ENCODE data around the gene CHODL. TPM values are rescaled to one million over a fixed set of nuclear protein-coding genes. Genes with fewer than 3 reads are reported as not detected.
A peak's percentile ranks its signal among the peaks of the same experiment; 100 is the strongest.

Gene CHODL, protein sequence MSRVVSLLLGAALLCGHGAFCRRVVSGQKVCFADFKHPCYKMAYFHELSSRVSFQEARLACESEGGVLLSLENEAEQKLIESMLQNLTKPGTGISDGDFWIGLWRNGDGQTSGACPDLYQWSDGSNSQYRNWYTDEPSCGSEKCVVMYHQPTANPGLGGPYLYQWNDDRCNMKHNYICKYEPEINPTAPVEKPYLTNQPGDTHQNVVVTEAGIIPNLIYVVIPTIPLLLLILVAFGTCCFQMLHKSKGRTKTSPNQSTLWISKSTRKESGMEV
- 1 to 10 TPM in 1 of 3 donors, under 1 TPM in 2; 0.41 to 2.3 (median 0.43) TPM for total RNA-seq
- long read RNA-seq, donor 1, transcript CHODL-201 (6 exons, 2,548 nt), result major isoform, 6 of 6 reads
- long read RNA-seq, donor 1, partial matches to known transcripts, result 0 of 6 reads
- long read RNA-seq, donor 1, other reads (novel, unspliced or antisense), result 0 of 6 reads
- long read RNA-seq, donor 2, result 0 reads

- Histone ChIP-seq H3K36me3 (ENCODE audit: low read depth) (no peaks in the 10 kb centered on the region), H3K9me3 (no peaks in the 10 kb centered on the region), H3K4me3 (no peak within 1 kb of the TSS), H3K4me1 (ENCODE audit: low read depth) (no peaks in the 10 kb centered on the region)
- peak in 1 of 3 donors; percentile 47 for DNase-seq
- intact Hi-C loops (cut with DNase I, micrococcal nuclease), result no loop called here
- peak; percentile 18 for ATAC-seq
- TF ChIP-seq, protein P1, sequence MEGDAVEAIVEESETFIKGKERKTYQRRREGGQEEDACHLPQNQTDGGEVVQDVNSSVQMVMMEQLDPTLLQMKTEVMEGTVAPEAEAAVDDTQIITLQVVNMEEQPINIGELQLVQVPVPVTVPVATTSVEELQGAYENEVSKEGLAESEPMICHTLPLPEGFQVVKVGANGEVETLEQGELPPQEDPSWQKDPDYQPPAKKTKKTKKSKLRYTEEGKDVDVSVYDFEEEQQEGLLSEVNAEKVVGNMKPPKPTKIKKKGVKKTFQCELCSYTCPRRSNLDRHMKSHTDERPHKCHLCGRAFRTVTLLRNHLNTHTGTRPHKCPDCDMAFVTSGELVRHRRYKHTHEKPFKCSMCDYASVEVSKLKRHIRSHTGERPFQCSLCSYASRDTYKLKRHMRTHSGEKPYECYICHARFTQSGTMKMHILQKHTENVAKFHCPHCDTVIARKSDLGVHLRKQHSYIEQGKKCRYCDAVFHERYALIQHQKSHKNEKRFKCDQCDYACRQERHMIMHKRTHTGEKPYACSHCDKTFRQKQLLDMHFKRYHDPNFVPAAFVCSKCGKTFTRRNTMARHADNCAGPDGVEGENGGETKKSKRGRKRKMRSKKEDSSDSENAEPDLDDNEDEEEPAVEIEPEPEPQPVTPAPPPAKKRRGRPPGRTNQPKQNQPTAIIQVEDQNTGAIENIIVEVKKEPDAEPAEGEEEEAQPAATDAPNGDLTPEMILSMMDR (IDR thresholded peaks at IDR 0.05), result no peak
These were observed at the start of gene CHODL for GRCh38 chr21:18244671-18245463. CHODL (plus strand) TSS chr21:18244833; CDS start chr21:18245224, 391 bp downstream.

DNA sequence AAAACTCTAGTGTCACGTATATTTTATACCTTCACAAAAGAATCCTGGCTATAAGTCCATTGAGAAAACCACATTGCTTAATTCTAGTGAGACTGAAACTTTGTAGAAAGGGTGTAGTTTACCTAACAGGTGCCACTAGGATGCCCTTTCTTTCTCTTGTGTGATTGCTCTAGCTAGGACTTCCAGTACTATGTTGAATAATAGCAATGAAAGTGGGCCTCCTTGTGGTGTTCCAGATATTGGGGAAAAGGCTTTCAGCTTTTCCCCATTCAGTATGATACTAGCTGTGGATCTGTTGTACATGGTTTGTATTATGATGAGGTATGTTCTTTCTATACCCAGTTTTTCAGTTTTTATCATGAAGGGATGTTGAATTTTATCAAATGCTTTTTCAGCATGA lies 39.7 kb upstream of the CHODL start:
- TF ChIP-seq, protein P1 (IDR thresholded peaks at IDR 0.05), result no peak
- Histone ChIP-seq H3K36me3 (ENCODE audit: low read depth) (no peaks in the 10 kb centered on the region), H3K9me3 (no peaks in the 10 kb centered on the region), H3K4me3 (no peak overlapping the region), H3K4me1 (ENCODE audit: low read depth) (no peaks in the 10 kb centered on the region)
- DNase-seq (no peak), ATAC-seq (no peak)
- intact Hi-C loops (cut with DNase I, micrococcal nuclease), result no loop called here

DNA sequence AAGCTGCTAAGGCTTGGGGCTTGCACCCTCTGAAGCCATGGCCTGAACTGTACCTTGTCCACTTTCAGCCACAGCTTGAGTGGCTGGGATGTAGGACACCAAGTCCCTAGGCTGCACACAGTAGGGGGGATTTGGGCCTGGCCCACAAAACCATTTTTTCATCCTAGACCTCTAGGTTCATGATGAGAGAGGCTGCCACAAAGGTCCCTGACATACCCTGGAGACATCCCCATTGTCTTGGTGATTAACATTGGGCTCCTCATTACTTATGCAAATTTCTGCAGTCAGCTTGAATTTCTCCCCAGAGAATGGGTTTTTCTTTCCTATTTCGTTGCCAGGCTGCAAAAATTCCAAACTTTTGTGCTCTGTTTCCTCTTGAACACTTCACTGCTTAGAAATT lies 26.3 kb upstream of the CHODL start:
- no peak for ATAC-seq
- DNase-seq, result no peak
- no peak overlapping the region for H3K4me3 ChIP-seq
- H3K9me3 ChIP-seq, result peaks cover 35% of the 10 kb centered on the region
- H3K4me1 ChIP-seq (ENCODE audit: low read depth), result no peaks in the 10 kb centered on the region
- intact Hi-C loops (cut with DNase I, micrococcal nuclease), result no loop called here
- H3K36me3 ChIP-seq (ENCODE audit: low read depth), result no peaks in the 10 kb centered on the region
- TF ChIP-seq, protein P1 (IDR thresholded peaks at IDR 0.05), result no peak

- Histone ChIP-seq H3K4me3 (no peak overlapping the region), H3K36me3 (ENCODE audit: low read depth) (no peaks in the 10 kb centered on the region), H3K4me1 (ENCODE audit: low read depth) (no peaks in the 10 kb centered on the region), H3K9me3 (peaks cover 26% of the 10 kb centered on the region)
- ATAC-seq (no peak), DNase-seq (no peak)
- TF ChIP-seq, protein P1 (IDR thresholded peaks at IDR 0.05), result no peak
- intact Hi-C loops (cut with DNase I, micrococcal nuclease), result no loop called here
These were observed 24.1 kb upstream of the CHODL start for GRCh38 chr21:18220498-18220897.

- Histone ChIP-seq H3K36me3 (ENCODE audit: low read depth) (no peaks in the 10 kb centered on the region), H3K4me1 (ENCODE audit: low read depth) (no peaks in the 10 kb centered on the region), H3K9me3 (peaks cover 28% of the 10 kb centered on the region), H3K4me3 (no peak overlapping the region)
- TF ChIP-seq, protein P1 (IDR thresholded peaks at IDR 0.05), result no peak
- ATAC-seq (no peak), DNase-seq (no peak)
- intact Hi-C loops (cut with DNase I, micrococcal nuclease), result no loop called here
These were observed 22.3 kb upstream of the CHODL start for GRCh38 chr21:18222346-18222745.
